GM18519 (cell line): ENCODE measurements around the gene TPM4.

Experiments used
- ATAC-seq: cut with Tn5 transposase; IDR thresholded peaks from one replicate; pipeline ENCODE4 v1.9.1; 2021; ENCODE audit warnings: mild to moderate bottlenecking, moderate library complexity; ENCODE audit not compliant: unreplicated experiment, low FRiP score

Gene TPM4

GRCh38 chr19:16041299-16041990 is 34.9 kb upstream of the TPM4 start:
- ATAC-seq, result no peak

GRCh38 chr19:16041991-16042386 is 34.3 kb upstream of the TPM4 start:
- no peak for ATAC-seq

- no peak for ATAC-seq
Measured at GRCh38 chr19:16042533-16043085, 33.7 kb upstream of the TPM4 start.

- ATAC-seq, result no peak
Measured at GRCh38 chr19:16043156-16043757, 33.0 kb upstream of the TPM4 start.

- no peak for ATAC-seq
Measured at GRCh38 chr19:16044746-16045145, 31.5 kb upstream of the TPM4 start.

GRCh38 chr19:16045171-16045570 is 31.1 kb upstream of the TPM4 start:
- ATAC-seq, result no peak

GRCh38 chr19:16045893-16046292 is 30.4 kb upstream of the TPM4 start:
- no peak for ATAC-seq

- no peak for ATAC-seq
Measured at GRCh38 chr19:16048583-16048982, 27.7 kb upstream of the TPM4 start.

- ATAC-seq, result no peak
Measured at GRCh38 chr19:16051254-16052025, 24.9 kb upstream of the TPM4 start.

- ATAC-seq, result no peak
Measured at GRCh38 chr19:16052353-16052752, 23.9 kb upstream of the TPM4 start.

GRCh38 chr19:16057062-16057461 is 19.2 kb upstream of the TPM4 start:
- ATAC-seq, result no peak

GRCh38 chr19:16060294-16060693 is 16.0 kb upstream of the TPM4 start:
- ATAC-seq, result no peak

GRCh38 chr19:16061943-16062342 is 14.4 kb upstream of the TPM4 start:
- no peak for ATAC-seq

GRCh38 chr19:16062789-16063188 is 13.5 kb upstream of the TPM4 start:
- ATAC-seq, result no peak

- ATAC-seq, result no peak
Measured at GRCh38 chr19:16064209-16064889, 11.9 kb upstream of the TPM4 start.

GRCh38 chr19:16066611-16067104 is 9.6 kb upstream of the TPM4 start:
- no peak for ATAC-seq

- ATAC-seq, result no peak
Measured at GRCh38 chr19:16067205-16067938, 8.9 kb upstream of the TPM4 start.

- ATAC-seq, result no peak
Measured at GRCh38 chr19:16068696-16069259, 7.5 kb upstream of the TPM4 start.

GRCh38 chr19:16069813-16070365 is 6.4 kb upstream of the TPM4 start:
- no peak for ATAC-seq
